HepG2 (cell line): Measurements from ENCODE around the gene ACOXL. TPM values are rescaled to one million over a fixed set of nuclear protein-coding genes. Genes with fewer than 3 reads are reported as not detected.

Experiments
- EP300 ChIP-seq, 3 experiments: sonication (generic) in 1 of 3; formaldehyde crosslinking in 1 of 3; IDR thresholded peaks; 2 replicates each; pipeline versions ENCODE4 v1.5.1 to v1.6.1; 2011 to 2020; ENCODE audit warnings: low read depth in 2 of 3, low read length in 2 of 3, borderline replicate concordance in 1 of 3, improper control_type of control experiment in 1 of 3, mild to moderate bottlenecking in 1 of 3, missing genetic modification reagents in 1 of 3, moderate library complexity in 1 of 3
- EZH2 ChIP-seq: conservative IDR thresholded peaks from 2 replicates; pipeline ENCODE4 v1.6.1; 2012; ENCODE audit warnings: mild to moderate bottlenecking, low read depth, low read length, moderate library complexity
- GFI1 ChIP-seq: sonication (generic); formaldehyde crosslinking; IDR thresholded peaks from 2 replicates; pipeline ENCODE4 v1.5.0; 2020; ENCODE audit warnings: missing genetic modification reagents, mild to moderate bottlenecking, borderline replicate concordance
- MTA3 ChIP-seq: sonication (generic); formaldehyde crosslinking; IDR thresholded peaks from 2 replicates; pipeline ENCODE4 v1.4.0; 2020; ENCODE audit warnings: missing genetic modification reagents
- NR3C1 ChIP-seq: sonication (generic); formaldehyde crosslinking; IDR thresholded peaks from 2 replicates; pipeline ENCODE4 v1.4.0; 2020; ENCODE audit warnings: missing genetic modification reagents
- POLR2A ChIP-seq, 2 experiments: IDR thresholded peaks; 2 replicates each; pipeline ENCODE4 v1.6.1; 2011; ENCODE audit warnings: low read depth in 2 of 2, low read length in 2 of 2, mild to moderate bottlenecking in 1 of 2, moderate library complexity in 1 of 2; ENCODE audit not compliant: insufficient read depth in 1 of 2
- PRMT3 ChIP-seq: sonication (generic); formaldehyde crosslinking; IDR thresholded peaks from 2 replicates; pipeline ENCODE4 v1.8.1; 2022; ENCODE audit warnings: low read depth, mild to moderate bottlenecking, moderate library complexity, missing genetic modification reagents, borderline replicate concordance
- RARG ChIP-seq: sonication (generic); formaldehyde crosslinking; IDR thresholded peaks from 2 replicates; pipeline ENCODE4 v1.4.0; 2020; ENCODE audit warnings: low read depth, mild to moderate bottlenecking, missing genetic modification reagents
- RELA ChIP-seq: sonication (generic); formaldehyde crosslinking; IDR thresholded peaks from 2 replicates; pipeline ENCODE4 v1.4.0; 2020; ENCODE audit warnings: missing genetic modification reagents
- SAFB2 ChIP-seq: sonication (generic); formaldehyde crosslinking; IDR thresholded peaks from 2 replicates; pipeline ENCODE4 v1.5.1; 2020; ENCODE audit warnings: missing genetic modification reagents, low read depth, mild to moderate bottlenecking, borderline replicate concordance
- SMC3 ChIP-seq: IDR thresholded peaks from 2 replicates; pipeline ENCODE4 v1.6.1; 2011; ENCODE audit warnings: low read length, improper control_type of control experiment
- SRF ChIP-seq: IDR thresholded peaks from 2 replicates; pipeline ENCODE4 v1.6.1; 2011; ENCODE audit warnings: mild to moderate bottlenecking, low read depth, low read length, moderate library complexity
- SSRP1 ChIP-seq: IDR thresholded peaks from 2 replicates; pipeline ENCODE4 v1.6.1; 2016; ENCODE audit warnings: control low read depth
- TRIM24 ChIP-seq: sonication (generic); formaldehyde crosslinking; IDR thresholded peaks from 2 replicates; pipeline ENCODE4 v1.8.0; 2022; ENCODE audit warnings: mild to moderate bottlenecking, missing genetic modification reagents
- U2AF1 ChIP-seq: fragments of 200-400 bp; formaldehyde crosslinking; optimal IDR thresholded peaks from 2 replicates; pipeline ENCODE3; 2017; ENCODE audit warnings: mild to moderate bottlenecking, low read depth, low read length
- ZNF549 ChIP-seq: sonication (generic); formaldehyde crosslinking; IDR thresholded peaks from 2 replicates; pipeline ENCODE4 v1.5.0; 2020; ENCODE audit warnings: missing genetic modification reagents
- ZNF589 ChIP-seq: sonication (generic); formaldehyde crosslinking; conservative IDR thresholded peaks from 2 replicates; pipeline ENCODE4 v1.8.0; 2022; ENCODE audit warnings: mild to moderate bottlenecking, moderate library complexity, missing genetic modification reagents
- ZNF720 ChIP-seq: sonication (generic); formaldehyde crosslinking; IDR thresholded peaks from 2 replicates; pipeline ENCODE4 v1.4.0; 2020; ENCODE audit warnings: missing genetic modification reagents
- ZNF749 ChIP-seq: sonication (generic); formaldehyde crosslinking; IDR thresholded peaks from 2 replicates; pipeline ENCODE4 v1.8.0; 2022; ENCODE audit warnings: mild to moderate bottlenecking, missing genetic modification reagents, moderate library complexity, borderline replicate concordance
- ZNF788 ChIP-seq: sonication (generic); formaldehyde crosslinking; IDR thresholded peaks from 2 replicates; pipeline ENCODE4 v1.5.0; 2020; ENCODE audit warnings: mild to moderate bottlenecking, missing genetic modification reagents, borderline replicate concordance
- polyA plus RNA-seq, 8 experiments: library from polyadenylated mRNA; depleted of rRNA in 3 of 8; stranded (reverse) in 7 of 8; unstranded in 1 of 8; fragments of >200 nt; fragmentation: Illumina TruSeq in 4 of 8; extraction: Trizol in 4 of 8; gene quantifications; 2 replicates each; pipeline versions ENCODE4 v1.2.1 to v1.2.3, GENCODE V29; 2011 to 2016; ENCODE audit warnings: low read depth in 4 of 8, missing spikeins in 1 of 8, mixed read lengths in 1 of 8; ENCODE audit not compliant: insufficient read depth in 1 of 8
- total RNA-seq, 5 experiments: library from RNA; depleted of rRNA; stranded (reverse); fragments of >200 nt; fragmentation: Illumina TruSeq; extraction: Trizol; gene quantifications; 2 replicates each; pipeline ENCODE4 v1.2.3, GENCODE V29; 2016; ENCODE audit warnings: low read depth in 1 of 5
- TF ChIP-seq, protein P1 (sequence below): sonication (generic); formaldehyde crosslinking; IDR thresholded peaks from 2 replicates; pipeline ENCODE4 v1.4.0; 2020; ENCODE audit warnings: missing genetic modification reagents, borderline replicate concordance
- TF ChIP-seq, protein P2 (sequence below): IDR thresholded peaks from 2 replicates; pipeline ENCODE4 v1.6.1; 2016; ENCODE audit warnings: missing genetic modification reagents, missing compliant biosample characterization
- TF ChIP-seq, protein P3 (sequence below): sonication (generic); formaldehyde crosslinking; IDR thresholded peaks from 2 replicates; pipeline ENCODE4 v1.8.0; 2022; ENCODE audit warnings: mild to moderate bottlenecking, missing genetic modification reagents, borderline replicate concordance
- TF ChIP-seq, protein P4 (sequence below): sonication (generic); formaldehyde crosslinking; IDR thresholded peaks from 2 replicates; pipeline ENCODE4 v1.8.1; 2023; ENCODE audit warnings: missing genetic modification reagents, mild to moderate bottlenecking, borderline replicate concordance
- TF ChIP-seq, protein P5 (sequence below): sonication (generic); formaldehyde crosslinking; IDR thresholded peaks from 2 replicates; pipeline ENCODE4 v1.5.0; 2020; ENCODE audit warnings: missing genetic modification reagents
- TF ChIP-seq, protein P6 (sequence below): sonication (generic); formaldehyde crosslinking; IDR thresholded peaks from 2 replicates; pipeline ENCODE4 v1.4.0; 2020; ENCODE audit warnings: mild to moderate bottlenecking, missing genetic modification reagents

The ACOXL gene
- total and polyA plus RNA-seq, 2 of the 13 experiments (the other 11 are each of a cell fraction or from before 2014, with no cell fraction given) = not detected

DNA sequence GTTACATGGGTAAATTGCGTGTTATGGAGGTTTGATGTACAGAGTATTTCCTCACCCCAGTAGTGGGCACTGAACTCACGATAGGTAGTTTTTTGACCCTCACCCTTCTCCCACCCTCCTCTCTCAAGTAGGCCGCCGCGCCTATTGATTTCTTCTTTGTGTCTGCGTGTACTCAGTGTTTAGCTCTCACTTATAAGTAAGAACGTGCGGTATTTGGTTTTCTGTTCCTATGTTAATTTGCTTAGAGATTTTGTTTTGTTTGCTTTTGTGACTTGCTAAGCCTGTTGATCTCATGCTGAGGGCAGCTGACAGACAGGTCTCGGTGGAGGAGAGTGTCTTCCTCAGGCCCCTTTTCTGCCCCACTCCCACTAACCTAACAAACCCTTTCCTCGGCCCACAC is 36.2 kb downstream of the ACOXL start (continued):
- TF ChIP-seq, protein P1, sequence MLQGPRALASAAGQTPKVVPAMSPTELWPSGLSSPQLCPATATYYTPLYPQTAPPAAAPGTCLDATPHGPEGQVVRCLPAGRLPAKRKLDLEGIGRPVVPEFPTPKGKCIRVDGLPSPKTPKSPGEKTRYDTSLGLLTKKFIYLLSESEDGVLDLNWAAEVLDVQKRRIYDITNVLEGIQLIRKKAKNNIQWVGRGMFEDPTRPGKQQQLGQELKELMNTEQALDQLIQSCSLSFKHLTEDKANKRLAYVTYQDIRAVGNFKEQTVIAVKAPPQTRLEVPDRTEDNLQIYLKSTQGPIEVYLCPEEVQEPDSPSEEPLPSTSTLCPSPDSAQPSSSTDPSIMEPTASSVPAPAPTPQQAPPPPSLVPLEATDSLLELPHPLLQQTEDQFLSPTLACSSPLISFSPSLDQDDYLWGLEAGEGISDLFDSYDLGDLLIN = no peak
- TF ChIP-seq, protein P2, sequence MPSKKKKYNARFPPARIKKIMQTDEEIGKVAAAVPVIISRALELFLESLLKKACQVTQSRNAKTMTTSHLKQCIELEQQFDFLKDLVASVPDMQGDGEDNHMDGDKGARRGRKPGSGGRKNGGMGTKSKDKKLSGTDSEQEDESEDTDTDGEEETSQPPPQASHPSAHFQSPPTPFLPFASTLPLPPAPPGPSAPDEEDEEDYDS (CRISPR knock-in tag) = no peak
- TF ChIP-seq, protein P3, sequence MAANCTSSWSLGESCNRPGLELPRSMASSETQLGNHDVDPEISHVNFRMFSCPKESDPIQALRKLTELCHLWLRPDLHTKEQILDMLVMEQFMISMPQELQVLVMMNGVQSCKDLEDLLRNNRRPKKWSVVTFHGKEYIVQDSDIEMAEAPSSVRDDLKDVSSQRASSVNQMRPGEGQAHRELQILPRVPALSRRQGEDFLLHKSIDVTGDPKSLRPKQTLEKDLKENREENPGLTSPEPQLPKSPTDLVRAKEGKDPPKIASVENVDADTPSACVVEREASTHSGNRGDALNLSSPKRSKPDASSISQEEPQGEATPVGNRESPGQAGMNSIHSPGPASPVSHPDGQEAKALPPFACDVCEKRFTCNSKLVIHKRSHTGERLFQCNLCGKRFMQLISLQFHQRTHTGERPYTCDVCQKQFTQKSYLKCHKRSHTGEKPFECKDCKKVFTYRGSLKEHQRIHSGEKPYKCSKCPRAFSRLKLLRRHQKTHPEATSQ = no peak
- TF ChIP-seq ZNF720 (CRISPR knock-in tag) (no peak), SRF (no peak), GFI1 (CRISPR knock-in tag) (peak; percentile 73; the same call in 1 of the 2 replicates), SMC3 (no peak), POLR2A (IDR thresholded peaks at IDR 0.05; ENCODE audit: insufficient read depth in 1 of 2, low read depth in 2 of 2, low read length in 2 of 2) (no peak), SSRP1 (CRISPR knock-in tag) (no peak), ZNF749 (CRISPR knock-in tag) (no peak), PRMT3 (CRISPR knock-in tag) (no peak), ZNF589 (CRISPR knock-in tag) (no peak), TRIM24 (CRISPR knock-in tag) (no peak), SAFB2 (CRISPR knock-in tag) (no peak), EZH2 (no peak), ZNF549 (no peak), ZNF788 (CRISPR knock-in tag) (no peak), NR3C1 (no peak), EP300 (IDR thresholded peaks at IDR 0.05; ENCODE audit: low read depth in 2 of 2, low read length in 2 of 2) (peak; percentile 31 to 85; a peak in 2 of 4 replicates), EP300 (CRISPR knock-in tag; IDR thresholded peaks at IDR 0.05; ENCODE audit: borderline replicate concordance) (0 out of 2 replicates have a peak, but pooled peaks have one; percentile 18), RARG (CRISPR knock-in tag) (no peak), U2AF1 (no peak), RELA (CRISPR knock-in tag) (no peak), MTA3 (no peak)
- TF ChIP-seq, protein P4, sequence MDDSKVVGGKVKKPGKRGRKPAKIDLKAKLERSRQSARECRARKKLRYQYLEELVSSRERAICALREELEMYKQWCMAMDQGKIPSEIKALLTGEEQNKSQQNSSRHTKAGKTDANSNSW (CRISPR knock-in tag) = no peak
- TF ChIP-seq, protein P5, sequence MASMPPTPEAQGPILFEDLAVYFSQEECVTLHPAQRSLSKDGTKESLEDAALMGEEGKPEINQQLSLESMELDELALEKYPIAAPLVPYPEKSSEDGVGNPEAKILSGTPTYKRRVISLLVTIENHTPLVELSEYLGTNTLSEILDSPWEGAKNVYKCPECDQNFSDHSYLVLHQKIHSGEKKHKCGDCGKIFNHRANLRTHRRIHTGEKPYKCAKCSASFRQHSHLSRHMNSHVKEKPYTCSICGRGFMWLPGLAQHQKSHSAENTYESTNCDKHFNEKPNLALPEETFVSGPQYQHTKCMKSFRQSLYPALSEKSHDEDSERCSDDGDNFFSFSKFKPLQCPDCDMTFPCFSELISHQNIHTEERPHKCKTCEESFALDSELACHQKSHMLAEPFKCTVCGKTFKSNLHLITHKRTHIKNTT (CRISPR knock-in tag) = no peak
- TF ChIP-seq, protein P6, sequence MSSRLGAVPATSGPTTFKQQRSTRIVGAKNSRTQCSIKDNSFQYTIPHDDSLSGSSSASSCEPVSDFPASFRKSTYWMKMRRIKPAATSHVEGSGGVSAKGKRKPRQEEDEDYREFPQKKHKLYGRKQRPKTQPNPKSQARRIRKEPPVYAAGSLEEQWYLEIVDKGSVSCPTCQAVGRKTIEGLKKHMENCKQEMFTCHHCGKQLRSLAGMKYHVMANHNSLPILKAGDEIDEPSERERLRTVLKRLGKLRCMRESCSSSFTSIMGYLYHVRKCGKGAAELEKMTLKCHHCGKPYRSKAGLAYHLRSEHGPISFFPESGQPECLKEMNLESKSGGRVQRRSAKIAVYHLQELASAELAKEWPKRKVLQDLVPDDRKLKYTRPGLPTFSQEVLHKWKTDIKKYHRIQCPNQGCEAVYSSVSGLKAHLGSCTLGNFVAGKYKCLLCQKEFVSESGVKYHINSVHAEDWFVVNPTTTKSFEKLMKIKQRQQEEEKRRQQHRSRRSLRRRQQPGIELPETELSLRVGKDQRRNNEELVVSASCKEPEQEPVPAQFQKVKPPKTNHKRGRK (CRISPR knock-in tag) = no peak
